Endothelial cell of umbilical vein (primary cell): ENCODE data around the gene C9. TPM values are rescaled to one million over a fixed set of nuclear protein-coding genes. Genes with fewer than 3 reads are reported as not detected.

Experiments used
- BruUV-seq: library from RNA; stranded (reverse); fragments of 400-500 nt; replicated peaks from 2 replicates; lab custom pipeline; 2021; lab: Mats Ljungman, UMichigan
- CTCF ChIA-PET: fragments of 300-600, 350-600 bp; sonication (Branson Sonifier 250); formaldehyde crosslinking; loops from one replicate; lab custom pipeline; 2021; ENCODE audit warnings: antibody characterized with exemption, inconsistent platforms; lab: Charles Lee
- POLR2A ChIA-PET: fragments of 300-600, 350-600 bp; sonication (Branson Sonifier 250); formaldehyde crosslinking; loops from one replicate; lab custom pipeline; 2021; ENCODE audit warnings: antibody characterized with exemption, inconsistent platforms; lab: Charles Lee
- DNase-seq: peaks from one replicate; pipeline ENCODE4 v3.0.0-alpha.2; 2011; ENCODE audit warnings: low read depth, low spot score
- FAIRE-seq: peaks from 2 replicates; lab custom pipeline; 2011; peaks lifted over from hg19 to GRCh38; lab: Jason Lieb, UNC
- H2AFZ ChIP-seq: 2 replicates; pipeline ENCODE4 v1.6.0; 2012; ENCODE audit warnings: low read depth, low read length, control low read depth, inconsistent platforms
- H3K27ac ChIP-seq: 2 replicates; pipeline ENCODE4 v1.5.1; 2011; ENCODE audit warnings: low read depth, mild to moderate bottlenecking, control low read depth, low read length, moderate library complexity; ENCODE audit not compliant: insufficient read depth
- H3K27me3 ChIP-seq, 2 experiments: 2 replicates each; pipeline versions ENCODE4 v1.6.0 to v1.6.1; 2011; ENCODE audit warnings: low read length in 2 of 2, mixed read lengths in 1 of 2; ENCODE audit not compliant: control insufficient read depth in 2 of 2, insufficient read depth in 2 of 2
- H3K36me3 ChIP-seq, 2 experiments: 2 replicates in 1 of 2; 3 replicates in 1 of 2; pipeline ENCODE4 v1.5.1; 2011; ENCODE audit warnings: low read length in 2 of 2, mild to moderate bottlenecking in 1 of 2, moderate library complexity in 1 of 2; ENCODE audit not compliant: control insufficient read depth in 2 of 2, insufficient read depth in 2 of 2; ENCODE audit errors: extremely low read depth in 1 of 2
- H3K4me1 ChIP-seq: 3 replicates; pipeline ENCODE4 v1.5.1; 2011; ENCODE audit warnings: mild to moderate bottlenecking, low read length; ENCODE audit not compliant: control insufficient read depth, insufficient read depth; ENCODE audit errors: extremely low read depth
- H3K4me2 ChIP-seq: 2 replicates; pipeline ENCODE4 v1.6.1; 2011; ENCODE audit warnings: low read length, control low read depth, mixed read lengths; ENCODE audit not compliant: insufficient read depth
- H3K4me3 ChIP-seq, 3 experiments: fragments of 200-600 bp in 1 of 3; sonication (generic), shearing (Covaris generic) in 1 of 3; replicated peaks in 1 of 3; 2 replicates each; pipeline ENCODE4 v1.5.1; 2011 to 2016; ENCODE audit warnings: control low read depth in 3 of 3, low read length in 3 of 3, mild to moderate bottlenecking in 2 of 3, inconsistent platforms in 1 of 3, low read depth in 1 of 3, moderate library complexity in 1 of 3; ENCODE audit not compliant: insufficient read depth in 1 of 3
- H3K79me2 ChIP-seq: 2 replicates; pipeline ENCODE4 v1.6.0; 2012; ENCODE audit warnings: low read length, inconsistent platforms; ENCODE audit not compliant: control insufficient read depth, insufficient read depth
- H3K9ac ChIP-seq: replicated peaks from 2 replicates; pipeline ENCODE3; 2011; ENCODE audit warnings: low read length, control low read depth; ENCODE audit not compliant: insufficient read depth; ENCODE audit errors: extremely low read depth
- H3K9me1 ChIP-seq: replicated peaks from 3 replicates; pipeline ENCODE4 v1.6.0; 2011; ENCODE audit warnings: mild to moderate bottlenecking, low read length; ENCODE audit not compliant: control insufficient read depth, insufficient read depth; ENCODE audit errors: extremely low read depth
- H3K9me3 ChIP-seq: replicated peaks from 2 replicates; pipeline ENCODE4 v1.5.1; 2012; ENCODE audit warnings: low read length, inconsistent platforms; ENCODE audit not compliant: control insufficient read depth, insufficient read depth
- H4K20me1 ChIP-seq: replicated peaks from 2 replicates; pipeline ENCODE3; 2011; ENCODE audit warnings: mild to moderate bottlenecking, low read length; ENCODE audit not compliant: control insufficient read depth, insufficient read depth; ENCODE audit errors: extremely low read depth
- CTCF ChIP-seq, 2 donors: IDR thresholded peaks; 1 replicate in 1 of 2; 2 replicates in 1 of 2; pipeline ENCODE4 v1.5.1; 2011; ENCODE audit warnings: low read length in 2 of 2, mild to moderate bottlenecking in 2 of 2, moderate library complexity in 2 of 2, control low read depth in 1 of 2, inconsistent platforms in 1 of 2, low read depth in 1 of 2; ENCODE audit not compliant: insufficient read depth in 1 of 2; ENCODE audit errors: extremely low read depth in 1 of 2
- EZH2 ChIP-seq: IDR thresholded peaks from 2 replicates; pipeline ENCODE4 v1.6.1; 2012; ENCODE audit warnings: borderline replicate concordance, low read depth, mild to moderate bottlenecking, moderate library complexity, low read length, inconsistent platforms; ENCODE audit not compliant: severe bottlenecking
- FOS ChIP-seq: IDR thresholded peaks from 2 replicates; pipeline ENCODE4 v1.6.1; 2011; ENCODE audit warnings: mild to moderate bottlenecking, low read length, moderate library complexity, borderline replicate concordance; ENCODE audit not compliant: insufficient read depth
- GATA2 ChIP-seq: IDR thresholded peaks from 2 replicates; pipeline ENCODE4 v1.7.0; 2011; ENCODE audit warnings: low read depth, mild to moderate bottlenecking, moderate library complexity, mixed read lengths, low read length; ENCODE audit not compliant: insufficient read length, insufficient read depth
- JUN ChIP-seq: IDR thresholded peaks from 2 replicates; pipeline ENCODE4 v1.6.1; 2011; ENCODE audit warnings: borderline replicate concordance, low read depth; ENCODE audit not compliant: insufficient read length, insufficient read depth
- MAX ChIP-seq: IDR thresholded peaks from 2 replicates; pipeline ENCODE4 v1.6.1; 2011; ENCODE audit not compliant: insufficient read depth, insufficient read length
- MYC ChIP-seq: IDR thresholded peaks from one replicate; pipeline ENCODE4 v1.6.1; 2011; ENCODE audit warnings: mild to moderate bottlenecking, low read depth, low read length
- POLR2A ChIP-seq: IDR thresholded peaks from 2 replicates; pipeline ENCODE4 v1.6.1; 2012; ENCODE audit warnings: low read depth, mild to moderate bottlenecking, control low read depth, low read length
- POLR2AphosphoS5 ChIP-seq: IDR thresholded peaks from 2 replicates; pipeline ENCODE4 v1.6.1; 2012; ENCODE audit warnings: low read depth, mild to moderate bottlenecking, control low read depth, low read length, moderate library complexity; ENCODE audit not compliant: insufficient read depth
- dilution Hi-C: fragments of 300-500 bp; cut with MboI; formaldehyde crosslinking; loops from one replicate; pipeline ENCODE4 v1.15.0; 2019; ENCODE audit warnings: low sequenced_read_pairs; ENCODE audit not compliant: extremely low pct_ligation_motif_present
- intact Hi-C: fragments of 100-400 bp; cut with micrococcal nuclease; formaldehyde crosslinking; loops from one replicate; pipeline ENCODE4 v1.10.0; 2022
- polyA plus RNA-seq, 4 experiments: library from polyadenylated mRNA; depleted of rRNA in 3 of 4; stranded (reverse) in 3 of 4; unstranded in 1 of 4; fragments of >200 nt; gene quantifications; 2 replicates each; pipeline versions ENCODE4 v1.2.1 to v1.2.3, GENCODE V29; 2011 to 2012; ENCODE audit warnings: missing spikeins in 1 of 4
- total RNA-seq: library from RNA; stranded (reverse); gene quantifications from 2 replicates; pipeline ENCODE4 v1.2.3, GENCODE V29; 2021

Gene C9
- total and polyA plus RNA-seq, 2 donors (not counting 3 experiments of a cell fraction or from before 2014, with no cell fraction given) = 0.33 TPM; not detected in 1

- Histone ChIP-seq H3K9me1 (no peaks in the 10 kb centered on the region), H3K27me3 (no peaks in the 10 kb centered on the region), H3K79me2 (no peaks in the 10 kb centered on the region), H3K27ac (no peak overlapping the region), H3K9ac (no peak overlapping the region), H3K4me2 (no peak overlapping the region), H4K20me1 (no peaks in the 10 kb centered on the region), H3K4me1 (peaks cover 17% of the 10 kb centered on the region), H2AFZ (no peak overlapping the region), H3K4me3 (no peak overlapping the region), H3K9me3 (no peaks in the 10 kb centered on the region), H3K36me3 (no peaks in the 10 kb centered on the region)
- FAIRE-seq = no peak
- intact Hi-C loops (no loop called here), dilution Hi-C loops (no loop called here)
- CTCF ChIA-PET = no interaction called here
- BruUV-seq = no TSS peak
- DNase-seq = no peak
- POLR2A ChIA-PET = no interaction called here
- TF ChIP-seq EZH2 (no peak), POLR2A (no peak), JUN (no peak), MAX (no peak), POLR2AphosphoS5 (no peak), GATA2 (no peak), MYC (no peak), FOS (no peak), CTCF (IDR thresholded peaks at IDR 0.05; ENCODE audit: extremely low read depth in 1 of 2, insufficient read depth in 1 of 2, low read depth in 1 of 2, low read length in 2 of 2) (no peak)
These were observed 14.8 kb downstream of the C9 start for GRCh38 chr5:39349484-39349883.
